Activated CD4-positive, alpha-beta T cell treated with anti-CD3 and anti-CD28 coated beads, Interleukin-2, amount 10 ng/mL, durations not matched to agents 7 days and 5 days (primary cell): Measurements from ENCODE around the gene MED13L. TPM values are rescaled to one million over a fixed set of nuclear protein-coding genes. Genes with fewer than 3 reads are reported as not detected.

ENCODE experiments used
- CTCF ChIA-PET: fragments of 350-600 bp; sonication (Branson Sonifier 250); formaldehyde crosslinking; loops from one replicate; lab custom pipeline; 2021; ENCODE audit warnings: antibody characterized with exemption; lab: Charles Lee
- POLR2A ChIA-PET: fragments of 350-600 bp; sonication (Branson Sonifier 250); formaldehyde crosslinking; loops from one replicate; lab custom pipeline; 2021; ENCODE audit warnings: antibody characterized with exemption; lab: Charles Lee
- DNase-seq: peaks from one replicate; pipeline ENCODE4 v3.0.0-alpha.2; 2020
- H3K27ac Mint-ChIP-seq: one replicate; pipeline ENCODE4 v1.8.0; 2021; ENCODE audit warnings: mild to moderate bottlenecking, moderate library complexity, mixed read lengths
- H3K27me3 Mint-ChIP-seq: one replicate; pipeline ENCODE4 v1.8.0; 2021; ENCODE audit warnings: mixed read lengths
- H3K36me3 Mint-ChIP-seq: one replicate; pipeline ENCODE4 v1.8.0; 2021; ENCODE audit warnings: low read depth, mixed read lengths
- H3K4me1 Mint-ChIP-seq: one replicate; pipeline ENCODE4 v1.8.0; 2021; ENCODE audit warnings: mixed read lengths
- H3K4me3 Mint-ChIP-seq: one replicate; pipeline ENCODE4 v1.8.0; 2021; ENCODE audit warnings: mild to moderate bottlenecking, moderate library complexity, mixed read lengths
- H3K9me3 Mint-ChIP-seq: one replicate; pipeline ENCODE4 v1.8.0; 2021; ENCODE audit warnings: mixed read lengths
- total RNA-seq, 2 experiments: library from RNA; stranded (reverse); gene quantifications; one replicate each; pipeline ENCODE4 v1.2.3, GENCODE V29; 2021

MED13L gene
- total RNA-seq, 2 experiments from 2014 or later = 97.1 to 99.7 TPM

GRCh38 chr12:116092162-116092561 lies 185.3 kb downstream of the MED13L start:
- no peak overlapping the region for H3K4me3 Mint-ChIP-seq
- H3K4me1 Mint-ChIP-seq = peaks cover 22% of the 10 kb centered on the region
- peaks cover 3% of the 10 kb centered on the region for H3K9me3 Mint-ChIP-seq
- CTCF ChIA-PET = interaction anchor here (0.8 to 1.3 kb wide), 2 partner anchors 9 to 17 kb away, joined by 4 to 5 read pairs; no protein-coding TSS in a partner anchor
- H3K36me3 Mint-ChIP-seq = peaks cover 47% of the 10 kb centered on the region
- H3K27me3 Mint-ChIP-seq = no peaks in the 10 kb centered on the region
- POLR2A ChIA-PET = no interaction called here
- DNase-seq = no peak
- no peak overlapping the region for H3K27ac Mint-ChIP-seq

GRCh38 chr12:116091579-116091978 lies 185.9 kb downstream of the MED13L start:
- peaks cover 44% of the 10 kb centered on the region for H3K36me3 Mint-ChIP-seq
- H3K27ac Mint-ChIP-seq = no peak overlapping the region

GRCh38 chr12:116090516-116090915 lies 187.0 kb downstream of the MED13L start:
- no peaks in the 10 kb centered on the region for H3K27me3 Mint-ChIP-seq
- H3K4me3 Mint-ChIP-seq = no peak overlapping the region
- POLR2A ChIA-PET = no interaction called here
- H3K4me1 Mint-ChIP-seq = peaks cover 24% of the 10 kb centered on the region
- H3K36me3 Mint-ChIP-seq = peaks cover 41% of the 10 kb centered on the region
- H3K27ac Mint-ChIP-seq = no peak overlapping the region
- H3K9me3 Mint-ChIP-seq = no peaks in the 10 kb centered on the region
- CTCF ChIA-PET = no interaction called here
- no peak for DNase-seq

More at GRCh38 chr12:116091579-116091978, 185.9 kb downstream of the MED13L start:
- peaks cover 22% of the 10 kb centered on the region for H3K4me1 Mint-ChIP-seq
- DNase-seq = no peak
- CTCF ChIA-PET = interaction anchor here (0.6 to 1.3 kb wide), 5 partner anchors 9 to 283 kb away, joined by 3 to 5 read pairs (median 4); no protein-coding TSS in a partner anchor
- POLR2A ChIA-PET = no interaction called here
- peaks cover 3% of the 10 kb centered on the region for H3K9me3 Mint-ChIP-seq
- H3K27me3 Mint-ChIP-seq = no peaks in the 10 kb centered on the region
- H3K4me3 Mint-ChIP-seq = no peak overlapping the region

GRCh38 chr12:116089080-116089479 lies 188.4 kb downstream of the MED13L start:
- Mint-ChIP-seq H3K27me3 (no peaks in the 10 kb centered on the region), H3K4me3 (no peak overlapping the region), H3K9me3 (no peaks in the 10 kb centered on the region), H3K27ac (no peak overlapping the region), H3K36me3 (peaks cover 39% of the 10 kb centered on the region), H3K4me1 (peaks cover 24% of the 10 kb centered on the region)
- DNase-seq = no peak
- POLR2A ChIA-PET = interaction anchor here (0.7 kb wide), 1 partner anchor 29 kb away, joined by 4 read pairs; no protein-coding TSS in a partner anchor
- CTCF ChIA-PET = interaction anchor here (0.6 to 0.7 kb wide), 3 partner anchors 18 to 1004 kb away, joined by 3 to 5 read pairs (median 3); no protein-coding TSS in a partner anchor

GRCh38 chr12:116087962-116088361 lies 189.5 kb downstream of the MED13L start:
- Mint-ChIP-seq H3K36me3 (peaks cover 36% of the 10 kb centered on the region), H3K9me3 (no peaks in the 10 kb centered on the region), H3K4me3 (no peak overlapping the region), H3K27me3 (no peaks in the 10 kb centered on the region), H3K4me1 (peaks cover 24% of the 10 kb centered on the region), H3K27ac (no peak overlapping the region)
- POLR2A ChIA-PET = no interaction called here
- DNase-seq = no peak
- CTCF ChIA-PET = interaction anchor here (0.9 kb wide), 1 partner anchor 32 kb away, joined by 4 read pairs; no protein-coding TSS in a partner anchor

- no peak overlapping the region for H3K27ac Mint-ChIP-seq
- CTCF ChIA-PET = interaction anchor here (0.9 to 1.6 kb wide), 2 partner anchors 12 to 31 kb away, joined by 4 to 8 read pairs; no protein-coding TSS in a partner anchor
- H3K9me3 Mint-ChIP-seq = no peaks in the 10 kb centered on the region
- H3K36me3 Mint-ChIP-seq = peaks cover 32% of the 10 kb centered on the region
- H3K4me3 Mint-ChIP-seq = no peak overlapping the region
- POLR2A ChIA-PET = no interaction called here
- peaks cover 24% of the 10 kb centered on the region for H3K4me1 Mint-ChIP-seq
- DNase-seq = no peak
- H3K27me3 Mint-ChIP-seq = no peaks in the 10 kb centered on the region
Measured at GRCh38 chr12:116087399-116087798, 190.1 kb downstream of the MED13L start.

GRCh38 chr12:116080415-116080814 lies 197.1 kb downstream of the MED13L start:
- peaks cover 1% of the 10 kb centered on the region for H3K4me1 Mint-ChIP-seq
- no peak overlapping the region for H3K27ac Mint-ChIP-seq
- H3K9me3 Mint-ChIP-seq = no peaks in the 10 kb centered on the region
- H3K27me3 Mint-ChIP-seq = no peaks in the 10 kb centered on the region
- H3K4me3 Mint-ChIP-seq = no peak overlapping the region
- no peak for DNase-seq
- peaks cover 4% of the 10 kb centered on the region for H3K36me3 Mint-ChIP-seq
- CTCF ChIA-PET = interaction anchor here (1.3 kb wide), 1 partner anchor 12 kb away, joined by 5 read pairs; no protein-coding TSS in a partner anchor
- POLR2A ChIA-PET = no interaction called here

- no peak for DNase-seq
- Mint-ChIP-seq H3K4me3 (no peak overlapping the region), H3K36me3 (peaks cover 2% of the 10 kb centered on the region), H3K27me3 (no peaks in the 10 kb centered on the region), H3K27ac (no peak overlapping the region), H3K9me3 (no peaks in the 10 kb centered on the region), H3K4me1 (peaks cover 4% of the 10 kb centered on the region)
- CTCF ChIA-PET = interaction anchor here (0.6 to 1.8 kb wide), 2 partner anchors 8 to 648 kb away, joined by 3 to 6 read pairs; no protein-coding TSS in a partner anchor
- POLR2A ChIA-PET = no interaction called here
Measured at GRCh38 chr12:116078396-116078795, 199.1 kb downstream of the MED13L start.

GRCh38 chr12:116077431-116077830 lies 200.1 kb downstream of the MED13L start:
- peaks cover 4% of the 10 kb centered on the region for H3K4me1 Mint-ChIP-seq
- CTCF ChIA-PET = interaction anchor here (0.6 to 1.8 kb wide), 2 partner anchors 9 to 36 kb away, joined by 3 to 6 read pairs; no protein-coding TSS in a partner anchor
- POLR2A ChIA-PET = no interaction called here
- no peaks in the 10 kb centered on the region for H3K9me3 Mint-ChIP-seq
- H3K27me3 Mint-ChIP-seq = no peaks in the 10 kb centered on the region
- no peak overlapping the region for H3K27ac Mint-ChIP-seq
- peaks cover 2% of the 10 kb centered on the region for H3K36me3 Mint-ChIP-seq
- no peak overlapping the region for H3K4me3 Mint-ChIP-seq
- no peak for DNase-seq

- Mint-ChIP-seq H3K4me1 (peaks cover 4% of the 10 kb centered on the region), H3K9me3 (no peaks in the 10 kb centered on the region), H3K27me3 (no peaks in the 10 kb centered on the region), H3K27ac (no peak overlapping the region), H3K4me3 (no peak overlapping the region), H3K36me3 (peaks cover 2% of the 10 kb centered on the region)
- no peak for DNase-seq
- CTCF ChIA-PET = interaction anchor here (1.8 to 2.0 kb wide), 2 partner anchors 10 kb away, joined by 6 to 8 read pairs; no protein-coding TSS in a partner anchor
- POLR2A ChIA-PET = no interaction called here
Measured at GRCh38 chr12:116076399-116076798, 201.1 kb downstream of the MED13L start.

GRCh38 chr12:116074686-116075085 lies 202.8 kb downstream of the MED13L start:
- Mint-ChIP-seq H3K4me3 (no peak overlapping the region), H3K27ac (no peak overlapping the region), H3K36me3 (no peaks in the 10 kb centered on the region), H3K9me3 (no peaks in the 10 kb centered on the region), H3K4me1 (peaks cover 4% of the 10 kb centered on the region), H3K27me3 (no peaks in the 10 kb centered on the region)
- ChIA-PET POLR2A (no interaction called here), CTCF (interaction anchor here (1.2 to 2.0 kb wide), 2 partner anchors 12 to 13 kb away, joined by 3 to 8 read pairs; no protein-coding TSS in a partner anchor)
- no peak for DNase-seq

GRCh38 chr12:116071555-116072230 lies 205.8 kb downstream of the MED13L start:
- H3K4me1 Mint-ChIP-seq = peaks cover 12% of the 10 kb centered on the region
- ChIA-PET POLR2A (no interaction called here), CTCF (interaction anchor here (0.5 kb wide), 1 partner anchor 1683 kb away, joined by 4 read pairs; no protein-coding TSS in a partner anchor)
- no peak overlapping the region for H3K4me3 Mint-ChIP-seq
- H3K27me3 Mint-ChIP-seq = no peaks in the 10 kb centered on the region
- no peak for DNase-seq
- H3K36me3 Mint-ChIP-seq = no peaks in the 10 kb centered on the region
- H3K9me3 Mint-ChIP-seq = no peaks in the 10 kb centered on the region
- no peak overlapping the region for H3K27ac Mint-ChIP-seq

GRCh38 chr12:116070444-116070843 lies 207.0 kb downstream of the MED13L start:
- H3K4me1 Mint-ChIP-seq = peaks cover 18% of the 10 kb centered on the region
- no peaks in the 10 kb centered on the region for H3K27me3 Mint-ChIP-seq
- ChIA-PET POLR2A (no interaction called here), CTCF (no interaction called here)
- no peaks in the 10 kb centered on the region for H3K9me3 Mint-ChIP-seq
- no peak for DNase-seq
- no peak overlapping the region for H3K27ac Mint-ChIP-seq
- H3K4me3 Mint-ChIP-seq = no peak overlapping the region
- no peaks in the 10 kb centered on the region for H3K36me3 Mint-ChIP-seq
